GM19452 (cell line): ENCODE measurements around the gene CREB3L4.

Experiments
- ATAC-seq: cut with Tn5 transposase; IDR thresholded peaks from one replicate; pipeline ENCODE4 v1.9.1; 2021; ENCODE audit not compliant: unreplicated experiment

The CREB3L4 gene

DNA sequence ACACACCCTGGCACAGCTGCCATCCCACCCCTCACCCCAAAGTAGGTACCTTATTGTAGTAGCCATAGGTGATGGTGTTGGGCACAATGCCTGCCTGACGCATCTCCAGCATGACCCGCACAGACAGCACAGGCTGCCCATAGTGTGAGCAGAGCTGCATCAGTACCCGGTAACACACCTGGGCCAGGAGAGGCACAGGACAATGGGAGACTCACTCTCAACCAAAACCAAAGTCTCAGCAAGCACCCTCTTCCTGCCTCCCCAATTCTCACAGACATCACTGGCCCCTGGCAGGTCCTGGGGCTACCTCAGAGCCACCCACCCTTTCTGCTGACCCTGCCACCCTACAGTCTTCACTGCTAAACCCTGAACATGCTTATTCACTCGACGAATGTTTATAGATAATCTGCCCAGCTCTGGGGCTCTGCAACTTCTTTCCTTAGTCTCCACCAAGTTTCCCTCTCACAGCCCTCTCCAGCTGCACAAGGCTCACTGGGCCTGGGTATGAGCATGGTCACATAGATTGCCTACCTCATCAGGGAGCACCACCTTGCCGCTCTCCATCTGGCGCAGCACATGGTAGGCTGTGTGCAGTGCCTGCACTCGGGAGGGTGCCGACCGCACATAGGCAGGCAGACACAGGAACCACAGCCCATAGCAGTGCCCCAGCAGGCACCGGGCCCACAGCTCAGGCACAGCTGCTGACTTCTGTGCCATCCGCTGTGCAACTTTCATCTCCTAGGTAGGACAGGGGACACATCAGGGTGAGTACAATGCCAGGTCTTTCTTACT is 31.5 kb upstream of the CREB3L4 start:
- no peak for ATAC-seq

DNA sequence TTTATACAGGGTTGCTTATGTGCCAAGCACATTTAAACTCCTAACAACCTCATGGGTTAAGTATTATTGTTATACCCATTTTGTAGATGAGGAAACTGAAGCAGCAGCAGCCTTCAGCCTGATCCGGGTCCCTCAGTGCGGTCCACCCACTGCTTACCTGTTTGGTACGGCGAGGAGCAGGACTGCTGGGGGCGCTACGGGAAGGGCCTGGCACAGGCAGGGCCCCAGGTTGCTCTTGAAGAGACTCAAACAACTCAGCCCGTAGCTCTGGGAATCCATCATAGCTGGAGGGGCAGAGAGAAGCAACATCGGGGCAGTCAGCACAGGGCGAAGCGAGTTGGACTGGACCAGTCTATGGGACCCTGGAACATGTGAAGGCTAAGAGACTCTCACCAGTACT is 30.4 kb upstream of the CREB3L4 start:
- no peak for ATAC-seq

DNA sequence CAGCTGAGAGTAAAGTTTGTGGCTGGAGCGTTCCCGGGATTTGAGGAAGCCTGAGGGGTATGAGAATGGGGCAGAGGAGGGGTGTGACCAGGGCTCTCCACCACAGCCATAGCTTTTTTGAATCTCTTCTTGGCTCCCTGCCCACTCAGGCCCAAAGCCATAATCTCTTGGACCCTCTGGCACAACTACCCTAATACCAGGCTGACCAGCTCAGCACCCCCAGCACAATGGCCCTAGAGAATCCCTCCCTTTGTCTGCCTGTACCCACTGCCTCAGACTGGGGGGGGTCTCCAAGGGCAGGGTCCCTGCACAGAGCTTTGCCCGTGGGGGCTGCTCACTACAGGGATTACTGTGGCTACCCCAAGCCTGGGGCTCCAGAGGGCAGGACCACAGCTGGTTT is 28.7 kb upstream of the CREB3L4 start:
- ATAC-seq, result no peak

DNA sequence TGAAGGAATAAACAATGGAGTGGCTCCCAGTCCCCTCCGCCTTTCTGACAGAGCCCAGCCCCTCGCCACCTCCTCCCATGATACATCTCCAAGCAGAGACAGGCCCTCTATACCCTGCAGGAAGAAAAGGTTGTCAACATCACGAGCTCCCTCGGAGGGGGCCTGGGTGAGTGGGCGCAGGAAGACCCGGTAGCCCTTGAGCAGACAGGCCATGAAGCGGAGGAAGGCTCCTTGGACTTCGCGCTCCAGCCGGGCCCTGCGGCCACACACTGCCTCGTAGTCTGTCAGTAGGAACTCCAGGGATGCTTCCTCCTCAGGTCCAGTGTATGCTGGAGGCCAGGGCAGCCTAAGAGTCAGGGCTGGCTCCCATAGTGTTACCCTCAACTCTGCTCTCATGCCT is 28.2 kb upstream of the CREB3L4 start:
- ATAC-seq, result no peak

DNA sequence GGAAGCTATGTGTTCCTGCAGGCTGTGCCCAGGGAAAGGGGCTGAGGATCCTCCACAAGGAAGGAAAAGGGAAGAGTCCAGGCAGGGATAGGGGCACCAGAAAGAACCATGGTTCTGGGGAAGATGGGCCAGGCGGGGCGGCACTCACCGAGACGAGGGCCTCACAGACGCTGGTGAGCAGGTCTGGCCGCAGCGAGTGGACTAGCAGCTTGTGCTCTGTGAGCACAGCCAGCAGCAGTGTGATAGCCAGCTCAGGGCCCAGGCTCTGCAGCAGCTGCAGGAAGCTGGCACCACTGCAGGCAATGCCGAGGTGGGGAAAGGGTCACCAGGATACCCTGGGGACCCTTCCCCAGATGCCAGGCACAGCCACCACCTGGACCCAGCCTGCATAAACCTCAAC is 26.9 kb upstream of the CREB3L4 start:
- no peak for ATAC-seq

DNA sequence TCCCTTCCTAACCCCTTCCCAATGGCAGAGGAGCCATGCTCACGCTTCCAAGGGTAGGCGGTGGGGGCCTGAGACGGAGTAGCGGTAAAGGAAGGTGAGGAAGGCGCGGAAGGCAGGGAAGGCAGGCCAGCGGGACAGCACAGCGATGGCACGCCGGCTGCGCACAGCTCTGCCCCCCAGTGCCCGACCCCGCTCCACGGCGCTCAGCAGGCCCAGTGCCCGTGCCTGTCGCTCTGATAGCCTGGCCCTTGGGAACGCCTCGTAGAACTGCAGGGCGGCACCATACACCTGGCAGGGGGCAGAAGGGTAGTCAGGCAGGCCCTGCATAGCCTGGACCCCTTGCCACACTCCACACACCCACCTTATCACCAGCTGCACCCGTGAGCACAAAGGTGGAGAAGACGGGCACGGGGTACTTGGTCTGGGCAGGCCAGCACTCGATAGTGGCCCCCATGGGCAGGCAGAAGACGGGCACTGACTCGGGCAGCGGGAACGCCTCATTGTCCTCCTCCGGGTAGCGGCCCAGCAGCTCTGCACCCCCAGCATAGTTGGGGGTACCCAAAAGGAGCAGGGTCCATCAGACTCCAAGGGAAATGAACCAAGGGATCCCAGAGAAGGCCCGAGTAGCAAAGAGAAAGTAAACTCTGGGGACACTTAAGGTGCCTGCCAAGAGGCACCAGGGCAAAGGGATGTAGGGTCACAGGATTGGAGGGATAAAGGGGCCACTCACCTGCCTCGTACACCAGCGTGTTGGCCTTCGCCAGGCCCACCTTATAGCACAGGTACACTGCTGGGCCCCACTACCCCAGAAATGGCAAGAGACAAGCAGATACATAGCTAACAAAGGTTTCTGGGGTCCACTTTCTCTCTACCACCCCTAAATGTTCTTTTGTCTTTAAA is 25.6 kb upstream of the CREB3L4 start:
- no peak for ATAC-seq

DNA sequence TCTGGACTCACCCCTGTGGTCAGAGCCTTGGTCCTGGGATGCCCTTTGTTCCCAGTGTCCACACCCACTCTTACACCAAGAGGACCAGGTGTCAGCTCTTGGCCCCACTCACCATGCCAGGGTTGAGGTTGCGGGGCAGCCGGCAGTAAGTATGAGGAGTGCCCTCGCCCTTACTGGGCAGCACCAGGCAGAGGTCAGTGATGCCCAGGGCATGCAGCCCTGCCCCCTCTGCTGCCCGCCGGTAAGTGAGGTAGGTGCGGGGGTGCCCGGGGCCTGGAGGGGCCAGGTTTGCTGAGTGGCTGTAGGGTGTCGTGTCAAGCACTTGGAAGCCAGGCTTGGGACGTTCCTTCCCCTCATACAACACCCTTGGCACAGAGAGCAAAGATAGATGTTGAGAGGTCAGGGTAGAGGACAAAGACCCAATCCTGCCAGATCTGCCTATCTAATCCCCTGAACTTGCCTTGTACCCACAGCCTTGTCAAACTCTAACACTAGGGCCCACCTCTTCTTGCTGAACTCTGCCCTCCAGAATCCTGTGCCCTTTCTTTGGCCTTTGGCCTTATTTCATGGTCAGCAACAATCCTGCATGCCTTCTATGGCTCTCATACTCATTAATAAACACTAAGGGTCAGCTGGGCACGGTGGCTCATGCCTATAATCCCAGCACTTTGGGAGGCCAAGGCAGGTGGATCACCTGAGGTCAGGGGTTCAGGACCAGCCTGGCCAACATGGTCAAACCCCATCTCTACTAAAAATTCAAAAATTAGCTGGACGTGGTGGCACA is 24.7 kb upstream of the CREB3L4 start:
- no peak for ATAC-seq

DNA sequence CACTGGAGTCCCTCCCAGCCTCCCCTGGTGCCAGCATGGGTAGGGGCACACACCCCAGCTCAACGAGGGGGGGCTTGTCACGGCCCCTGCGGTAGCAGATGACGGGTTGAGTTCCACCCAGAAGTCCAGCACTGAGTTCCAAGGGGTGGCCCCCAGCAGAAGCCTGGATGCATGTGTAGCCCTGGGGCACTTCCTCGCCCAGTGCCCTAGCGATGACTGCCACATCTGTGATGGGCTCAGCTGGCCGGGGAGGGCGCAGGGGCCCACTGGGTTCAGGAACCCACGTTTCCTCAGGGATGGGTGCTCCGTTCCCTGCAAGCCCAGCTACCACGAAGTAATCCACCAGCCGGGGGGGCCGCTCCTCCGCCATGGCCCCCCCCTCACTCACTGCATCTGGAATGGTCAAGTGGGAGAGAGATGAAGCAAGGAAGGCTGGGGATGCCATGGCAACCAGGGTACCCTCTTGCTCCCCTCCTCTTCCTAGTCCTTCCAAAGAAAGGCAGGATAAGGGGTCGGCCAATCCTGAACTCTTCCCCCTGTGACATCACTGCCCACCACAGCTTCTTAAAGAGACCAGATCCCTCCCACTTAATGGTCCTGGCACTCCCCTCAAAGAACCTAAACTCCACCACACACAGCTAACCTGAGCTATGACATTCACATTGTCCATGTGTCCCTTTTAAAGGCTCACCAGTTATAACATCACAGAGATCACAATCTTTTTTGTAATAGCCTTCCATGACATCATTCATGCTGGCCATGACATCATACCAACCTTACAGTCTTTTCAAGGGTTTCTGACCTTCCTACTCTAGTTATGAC is 23.5 kb upstream of the CREB3L4 start:
- no peak for ATAC-seq

DNA sequence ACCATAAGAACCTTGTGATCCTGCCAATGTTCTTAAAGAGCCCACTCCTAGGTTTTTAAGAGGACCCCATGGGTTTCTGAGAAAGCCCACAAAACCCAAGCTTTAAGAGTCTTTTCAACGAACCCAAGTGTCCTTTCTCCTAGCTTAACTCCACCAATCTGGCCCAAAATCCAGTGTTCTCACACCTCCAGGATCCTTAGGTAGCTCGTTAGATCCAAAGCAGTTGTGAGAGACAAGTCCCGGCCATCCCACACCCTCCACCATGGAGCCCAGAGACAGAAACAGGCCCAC is 22.9 kb upstream of the CREB3L4 start:
- ATAC-seq, result no peak

DNA sequence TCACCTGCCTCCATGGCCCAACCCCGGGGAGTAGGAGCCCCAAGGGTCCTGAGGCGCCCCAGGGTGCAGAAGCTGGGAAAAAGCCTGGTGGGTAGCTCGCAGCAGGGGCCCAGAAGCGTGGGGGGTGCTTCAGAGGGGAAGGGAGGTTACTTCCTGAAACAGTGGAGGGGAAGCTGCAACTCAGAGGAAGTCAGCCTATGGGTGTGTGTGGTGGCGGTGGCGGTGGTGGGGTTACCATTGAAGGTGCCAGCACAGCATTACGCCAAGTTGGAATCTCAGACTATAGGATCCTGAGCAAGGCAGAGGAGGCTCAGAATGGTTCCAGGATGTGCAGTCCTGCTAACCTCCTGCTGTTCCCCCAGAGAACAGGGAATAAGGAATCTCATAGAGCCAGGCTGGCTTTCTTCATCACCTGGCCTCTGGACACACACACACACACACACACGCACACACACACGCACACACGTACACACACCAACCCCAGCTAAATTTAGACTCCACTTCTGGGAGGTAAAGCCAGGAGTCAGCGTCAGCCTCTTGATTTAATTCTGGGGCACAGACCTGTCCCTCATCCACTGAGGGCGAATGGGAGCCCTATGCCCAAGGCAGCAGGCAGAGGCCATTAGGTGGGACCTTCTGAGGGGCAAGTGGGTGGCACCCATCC is 22.4 kb upstream of the CREB3L4 start:
- peak; percentile 4 for ATAC-seq

DNA sequence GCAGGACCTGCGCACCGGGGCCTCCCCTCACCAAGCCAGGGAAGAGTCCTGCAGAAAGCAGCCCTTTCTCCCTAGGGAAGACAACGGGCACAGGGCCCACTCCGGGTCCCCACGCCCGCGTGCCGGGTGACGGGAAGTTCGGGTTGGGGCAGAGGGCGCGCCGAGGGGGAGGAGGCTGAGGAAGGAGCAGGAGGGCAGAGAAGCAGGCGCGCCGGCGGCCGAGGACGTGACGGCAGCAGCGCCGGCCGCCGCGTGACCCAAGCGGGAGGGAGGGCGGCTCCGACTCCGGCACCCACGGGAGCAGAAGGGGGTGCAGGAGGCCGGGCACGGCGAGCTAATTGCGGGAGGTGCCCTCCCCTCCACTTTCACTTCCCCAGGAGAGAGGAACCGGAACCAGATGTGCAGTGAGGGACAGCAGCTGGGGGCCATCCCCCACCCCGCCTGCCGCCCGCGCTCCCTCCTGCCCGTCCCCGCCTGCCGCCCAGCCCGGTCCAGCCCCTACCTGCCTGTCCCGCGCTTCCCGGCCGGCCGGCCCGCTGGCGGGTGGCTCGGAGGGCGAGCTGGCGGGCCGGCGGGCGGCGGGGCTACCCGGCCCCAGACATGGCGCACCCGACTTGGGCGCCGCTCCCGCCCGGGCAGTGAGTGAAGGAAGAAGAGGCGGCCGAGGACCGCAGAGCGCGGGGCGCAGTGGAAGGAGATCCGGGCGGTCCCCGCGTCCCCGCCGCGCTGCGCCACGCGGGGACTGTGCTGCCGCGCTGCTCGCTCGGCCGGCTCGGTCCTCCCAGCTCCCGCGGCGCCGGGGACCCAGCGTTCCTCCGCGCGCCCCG is 21.7 kb upstream of the CREB3L4 start:
- ATAC-seq, result peak; percentile 66

DNA sequence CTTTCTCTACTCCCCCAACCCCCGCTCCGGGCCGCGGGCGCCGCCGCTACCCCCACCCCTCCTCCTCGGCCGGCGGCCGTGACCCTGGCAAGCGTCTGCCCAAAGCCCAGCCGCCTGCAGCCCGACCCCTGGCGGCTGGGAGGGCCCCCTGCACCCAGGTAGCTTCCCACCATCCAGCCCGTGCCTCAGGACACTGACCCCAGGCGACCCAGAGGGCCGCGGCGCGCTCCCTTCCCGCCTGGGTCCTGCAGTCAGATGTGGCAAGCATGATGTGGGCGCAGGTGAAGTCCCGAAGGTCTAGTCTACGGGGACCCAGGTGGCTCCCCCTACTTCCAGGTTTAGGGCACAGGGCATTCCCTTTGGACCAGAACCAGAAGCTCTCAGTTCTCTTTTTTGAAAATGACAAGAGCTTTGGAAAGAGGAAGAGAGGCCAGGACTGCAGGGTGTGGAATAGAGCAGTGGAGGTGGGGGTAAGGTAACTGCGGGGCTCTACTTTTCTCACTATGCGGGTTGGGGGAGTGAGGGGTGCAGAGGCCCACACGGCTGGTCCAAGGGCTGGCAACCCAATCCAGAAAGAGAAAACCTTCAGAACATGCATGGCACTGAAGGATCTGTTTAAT is 21.0 kb upstream of the CREB3L4 start, which contains the start of gene DENND4B:
TSS of gene DENND4B (minus strand) at position 97 of the 620 bp plus-strand sequence. CDS start 2,344 bp downstream, outside the sequence.
- ATAC-seq, result peak; percentile 75

DNA sequence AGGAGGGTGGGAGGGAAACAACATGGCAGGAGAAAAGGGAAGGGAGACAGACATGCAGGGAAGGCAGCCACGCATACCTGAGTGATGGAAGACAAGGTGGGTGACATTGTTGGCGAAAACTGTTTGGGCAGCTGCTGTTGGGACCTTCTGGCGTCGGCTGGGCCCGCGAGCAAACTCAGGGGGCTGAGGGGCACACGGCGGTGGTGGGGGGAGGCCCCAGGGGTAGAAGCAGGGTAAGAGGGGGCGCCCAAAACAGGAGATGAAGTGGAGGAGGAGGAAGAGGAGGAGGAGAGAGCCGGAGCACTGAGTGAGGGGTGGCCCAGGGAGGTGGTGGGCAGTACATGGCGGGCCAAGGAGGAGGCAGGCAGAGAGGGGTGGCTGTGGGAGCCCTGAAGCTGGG is 16.5 kb upstream of the CREB3L4 start:
- ATAC-seq, result no peak

DNA sequence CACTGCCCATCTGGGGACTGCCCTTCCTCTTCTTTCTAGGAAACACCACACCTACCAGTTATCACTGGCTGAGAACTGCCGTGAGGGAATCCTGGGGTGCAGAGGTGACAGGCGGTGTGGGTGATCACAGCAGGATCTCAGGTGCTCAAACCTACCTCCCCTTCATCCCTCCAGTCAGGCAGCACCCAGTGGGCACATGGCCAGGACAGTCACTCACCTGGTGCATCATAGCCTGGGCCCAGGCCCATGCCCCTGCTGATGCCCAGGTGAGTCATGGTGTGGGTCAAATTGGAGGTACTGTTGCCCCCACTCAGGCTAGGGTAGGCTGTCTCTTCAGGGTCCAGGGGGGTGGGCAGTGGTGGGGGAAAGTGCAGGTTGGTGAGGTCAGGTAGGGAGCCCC is 15.9 kb upstream of the CREB3L4 start:
- no peak for ATAC-seq

DNA sequence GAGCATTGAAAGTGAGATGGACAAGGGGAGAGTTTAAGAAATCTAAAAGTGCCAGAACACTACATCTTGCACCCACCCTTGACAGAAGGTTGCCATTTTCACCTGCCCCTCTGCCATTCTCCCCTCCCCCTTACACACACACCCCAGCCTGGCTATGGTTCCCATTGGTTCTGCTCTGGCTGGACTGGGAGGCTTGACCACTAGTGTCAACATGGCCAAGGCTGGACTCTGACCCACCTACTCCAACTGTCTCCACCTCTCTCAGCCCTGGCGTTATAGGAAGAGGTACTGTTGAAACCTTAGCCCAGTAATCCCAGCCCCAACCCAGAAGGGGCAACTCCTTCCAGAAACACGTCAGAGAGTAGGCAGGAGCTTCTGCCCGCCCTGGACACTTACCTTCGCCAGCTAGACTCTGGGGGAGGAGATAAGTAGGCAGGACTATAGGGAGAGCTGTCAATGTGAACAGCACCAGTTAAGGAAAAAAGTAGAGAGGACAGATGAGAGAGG is 13.8 kb upstream of the CREB3L4 start:
- ATAC-seq, result no peak

DNA sequence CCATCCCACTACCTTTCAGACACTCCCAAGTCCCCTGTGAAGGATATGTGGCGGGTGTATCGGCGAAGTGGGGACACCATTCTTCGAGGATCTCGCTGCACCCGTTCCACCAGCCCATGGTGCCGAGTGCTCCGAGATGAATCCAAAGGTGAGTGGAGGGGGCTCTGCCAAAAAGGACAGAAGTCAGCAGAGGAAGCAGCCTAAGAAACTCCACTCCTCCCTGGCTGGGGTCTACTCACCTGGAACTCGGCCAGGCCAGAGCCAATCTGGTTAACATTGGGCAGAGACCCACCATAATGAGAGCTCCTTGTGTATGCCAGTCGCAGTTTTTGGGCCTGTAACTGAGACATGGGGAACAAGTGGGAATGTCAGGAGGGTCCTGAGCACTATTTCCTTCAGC is 12.9 kb upstream of the CREB3L4 start:
- ATAC-seq, result no peak

DNA sequence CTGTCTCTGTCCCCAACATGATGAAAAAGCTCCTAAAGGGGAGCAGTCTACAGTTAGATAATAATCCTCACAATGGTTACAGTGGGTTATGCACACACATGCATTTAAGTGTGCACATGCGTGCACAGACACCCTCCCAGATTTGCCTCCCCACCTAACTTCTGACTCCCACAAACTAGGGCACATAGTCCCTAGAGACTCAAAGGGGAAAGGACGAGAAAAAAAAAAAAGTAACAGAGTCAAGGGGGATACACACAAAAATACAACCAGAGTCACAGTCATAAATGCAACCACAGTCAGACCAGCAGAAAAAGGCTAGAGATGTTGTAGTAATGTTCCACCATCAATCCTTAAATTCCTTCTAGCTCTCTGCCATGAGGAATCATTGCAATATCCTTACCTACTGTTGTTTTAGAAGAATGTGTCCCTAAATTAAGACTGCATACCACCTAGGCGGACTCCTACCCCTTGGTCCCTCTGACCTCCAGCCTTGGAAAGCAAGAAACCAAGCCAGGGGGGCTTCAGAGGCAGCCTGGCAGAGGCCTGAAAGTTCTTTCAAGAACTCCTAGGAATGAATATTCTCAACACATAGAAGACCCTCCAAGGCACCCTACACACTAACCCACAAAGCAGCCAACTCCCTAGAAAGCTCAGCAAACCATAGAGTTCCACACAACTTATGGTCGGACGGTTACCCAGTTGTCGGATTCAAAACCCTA is 10.5 kb upstream of the CREB3L4 start:
- ATAC-seq, result no peak

DNA sequence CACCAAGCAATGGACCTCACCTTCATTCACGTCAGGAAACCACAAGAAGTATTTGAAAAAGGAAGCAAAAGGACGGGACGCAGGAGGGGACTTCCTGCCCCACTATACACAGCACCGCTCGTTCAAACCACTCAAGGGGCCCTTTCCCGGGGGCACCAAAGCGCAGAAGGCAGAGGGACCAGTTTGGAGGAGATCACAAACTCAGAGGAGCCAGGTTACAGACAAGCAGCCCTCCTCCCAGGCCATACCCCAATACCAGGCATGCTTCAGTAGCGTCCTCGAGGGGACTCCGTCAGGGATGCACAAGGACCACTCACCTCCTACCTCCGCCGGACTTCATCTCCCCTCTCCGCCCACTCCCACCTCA is 10.0 kb upstream of the CREB3L4 start:
- ATAC-seq, result peak; percentile 14
